Immature natural killer cell (primary cell): ENCODE measurements around the gene SLC22A4. TPM values are rescaled to one million over a fixed set of nuclear protein-coding genes. Genes with fewer than 3 reads are reported as not detected.
A peak's percentile ranks its signal among the peaks of the same experiment; 100 is the strongest.

Source experiments
- DNase-seq, 3 donors: peaks; one replicate each; pipeline ENCODE4 v3.0.0; 2022; ENCODE audit warnings: mixed read lengths in 1 of 3
- H3K27ac Mint-ChIP-seq, 6 donors: one replicate each; pipeline ENCODE4 v1.8.0; 2020; ENCODE audit warnings: mixed read lengths in 6 of 6, mild to moderate bottlenecking in 5 of 6, inconsistent platforms in 4 of 6, moderate library complexity in 3 of 6
- H3K27me3 Mint-ChIP-seq, 3 donors: one replicate each; pipeline ENCODE4 v1.8.0; 2020 to 2021; ENCODE audit warnings: low read depth in 3 of 3, mild to moderate bottlenecking in 3 of 3, mixed read lengths in 3 of 3, moderate library complexity in 3 of 3, inconsistent platforms in 1 of 3
- H3K36me3 Mint-ChIP-seq, 3 donors: one replicate each; pipeline ENCODE4 v1.8.0; 2020; ENCODE audit warnings: mixed read lengths in 3 of 3, inconsistent platforms in 2 of 3, mild to moderate bottlenecking in 2 of 3
- H3K4me1 Mint-ChIP-seq, 2 donors: one replicate each; pipeline ENCODE4 v1.8.0; 2020; ENCODE audit warnings: inconsistent platforms in 2 of 2, mild to moderate bottlenecking in 2 of 2, mixed read lengths in 2 of 2, moderate library complexity in 1 of 2
- H3K4me3 Mint-ChIP-seq, 5 donors: one replicate each; pipeline ENCODE4 v1.8.0; 2020; ENCODE audit warnings: mild to moderate bottlenecking in 5 of 5, mixed read lengths in 5 of 5, inconsistent platforms in 3 of 5, moderate library complexity in 3 of 5
- H3K9me3 Mint-ChIP-seq, 6 donors: one replicate each; pipeline ENCODE4 v1.8.0; 2020; ENCODE audit warnings: mild to moderate bottlenecking in 6 of 6, mixed read lengths in 6 of 6, inconsistent platforms in 4 of 6, moderate library complexity in 3 of 6
- polyA plus RNA-seq, 3 donors: library from polyadenylated mRNA; unstranded; fragments of 300-500 nt; fragmentation: Illumina TruSeq; gene quantifications; one replicate each; pipeline ENCODE4 v1.2.3, GENCODE V29; 2021

SLC22A4 gene
- polyA plus RNA-seq, 3 donors from 2014 or later, result not detected

- DNase-seq, result no peak
- no peak overlapping the region for H3K27ac Mint-ChIP-seq
- peaks cover 0 to 14% (median 6%) of the 10 kb centered on the region in 3 donors for H3K27me3 Mint-ChIP-seq
- H3K9me3 Mint-ChIP-seq, result no peaks in the 10 kb centered on the region
- H3K4me3 Mint-ChIP-seq, result no peak overlapping the region
- H3K4me1 Mint-ChIP-seq, result no peaks in the 10 kb centered on the region
- H3K36me3 Mint-ChIP-seq, result peaks cover 0 to 8% (median 0%) of the 10 kb centered on the region in 3 donors
These were observed 35.8 kb upstream of the SLC22A4 start for GRCh38 chr5:132258102-132259068.

GRCh38 chr5:132259069-132259851 lies 34.9 kb upstream of the SLC22A4 start:
- H3K4me3 Mint-ChIP-seq, result no peak overlapping the region
- no peak overlapping the region for H3K27ac Mint-ChIP-seq
- peaks cover 0 to 14% (median 6%) of the 10 kb centered on the region in 3 donors for H3K27me3 Mint-ChIP-seq

GRCh38 chr5:132260051-132260450 lies 34.1 kb upstream of the SLC22A4 start:
- Mint-ChIP-seq H3K9me3 (no peaks in the 10 kb centered on the region), H3K27ac (no peak overlapping the region), H3K4me3 (no peak overlapping the region), H3K36me3 (peaks cover 0 to 8% (median 0%) of the 10 kb centered on the region in 3 donors), H3K4me1 (no peaks in the 10 kb centered on the region), H3K27me3 (peaks cover 0 to 11% (median 6%) of the 10 kb centered on the region in 3 donors)
- no peak for DNase-seq

More at GRCh38 chr5:132259069-132259851, 34.9 kb upstream of the SLC22A4 start:
- DNase-seq, result no peak
- Mint-ChIP-seq H3K9me3 (no peaks in the 10 kb centered on the region), H3K4me1 (no peaks in the 10 kb centered on the region), H3K36me3 (peaks cover 0 to 8% (median 0%) of the 10 kb centered on the region in 3 donors)

GRCh38 chr5:132260714-132261551 lies 33.3 kb upstream of the SLC22A4 start:
- no peaks in the 10 kb centered on the region for H3K4me1 Mint-ChIP-seq
- no peaks in the 10 kb centered on the region for H3K9me3 Mint-ChIP-seq
- H3K4me3 Mint-ChIP-seq, result no peak overlapping the region

GRCh38 chr5:132261881-132262845 lies 32.0 kb upstream of the SLC22A4 start:
- no peak overlapping the region for H3K27ac Mint-ChIP-seq
- peaks cover 0 to 3% (median 0%) of the 10 kb centered on the region in 3 donors for H3K36me3 Mint-ChIP-seq
- DNase-seq, result no peak
- no peaks in the 10 kb centered on the region for H3K4me1 Mint-ChIP-seq
- peaks cover 0 to 4% (median 0%) of the 10 kb centered on the region in 3 donors for H3K27me3 Mint-ChIP-seq
- H3K9me3 Mint-ChIP-seq, result no peaks in the 10 kb centered on the region
- no peak overlapping the region for H3K4me3 Mint-ChIP-seq

More at GRCh38 chr5:132260714-132261551, 33.3 kb upstream of the SLC22A4 start:
- peaks cover 0 to 8% (median 6%) of the 10 kb centered on the region in 3 donors for H3K27me3 Mint-ChIP-seq
- H3K36me3 Mint-ChIP-seq, result peaks cover 0 to 8% (median 0%) of the 10 kb centered on the region in 3 donors
- no peak for DNase-seq
- H3K27ac Mint-ChIP-seq, result no peak overlapping the region

- DNase-seq, result no peak
- Mint-ChIP-seq H3K4me1 (no peaks in the 10 kb centered on the region), H3K27me3 (peaks cover 0 to 4% (median 0%) of the 10 kb centered on the region in 3 donors), H3K36me3 (peaks cover 0 to 3% (median 0%) of the 10 kb centered on the region in 3 donors), H3K9me3 (no peaks in the 10 kb centered on the region), H3K27ac (no peak overlapping the region), H3K4me3 (no peak overlapping the region)
These were observed 31.2 kb upstream of the SLC22A4 start for GRCh38 chr5:132262882-132263547.

GRCh38 chr5:132263548-132264261 lies 30.5 kb upstream of the SLC22A4 start:
- Mint-ChIP-seq H3K4me3 (no peak overlapping the region), H3K36me3 (peaks cover 0 to 3% (median 0%) of the 10 kb centered on the region in 3 donors), H3K27ac (no peak overlapping the region), H3K9me3 (no peaks in the 10 kb centered on the region), H3K4me1 (no peaks in the 10 kb centered on the region), H3K27me3 (peaks cover 0 to 4% (median 0%) of the 10 kb centered on the region in 3 donors)
- DNase-seq, result no peak

GRCh38 chr5:132264546-132265335 lies 29.5 kb upstream of the SLC22A4 start:
- Mint-ChIP-seq H3K36me3 (peaks cover 0 to 3% (median 0%) of the 10 kb centered on the region in 3 donors), H3K4me1 (no peaks in the 10 kb centered on the region), H3K27me3 (no peaks in the 10 kb centered on the region), H3K9me3 (no peaks in the 10 kb centered on the region), H3K27ac (peak overlapping the region in 1 of 6 donors; percentile 64), H3K4me3 (no peak overlapping the region)
- DNase-seq, result no peak

- no peaks in the 10 kb centered on the region for H3K27me3 Mint-ChIP-seq
- no peak overlapping the region for H3K4me3 Mint-ChIP-seq
- DNase-seq, result no peak
- peaks cover 0 to 1% (median 0%) of the 10 kb centered on the region in 3 donors for H3K36me3 Mint-ChIP-seq
- H3K27ac Mint-ChIP-seq, result no peak overlapping the region
- no peaks in the 10 kb centered on the region for H3K9me3 Mint-ChIP-seq
- no peaks in the 10 kb centered on the region for H3K4me1 Mint-ChIP-seq
These were observed 28.7 kb upstream of the SLC22A4 start for GRCh38 chr5:132265336-132266030.

GRCh38 chr5:132266031-132266835 lies 28.0 kb upstream of the SLC22A4 start:
- DNase-seq, result no peak
- Mint-ChIP-seq H3K9me3 (no peaks in the 10 kb centered on the region), H3K27me3 (no peaks in the 10 kb centered on the region), H3K4me1 (peaks cover 0 to 1% of the 10 kb centered on the region in 2 donors), H3K4me3 (no peak overlapping the region), H3K36me3 (no peaks in the 10 kb centered on the region), H3K27ac (no peak overlapping the region)
